ENCODE data around the gene NR4A3.

DNA sequence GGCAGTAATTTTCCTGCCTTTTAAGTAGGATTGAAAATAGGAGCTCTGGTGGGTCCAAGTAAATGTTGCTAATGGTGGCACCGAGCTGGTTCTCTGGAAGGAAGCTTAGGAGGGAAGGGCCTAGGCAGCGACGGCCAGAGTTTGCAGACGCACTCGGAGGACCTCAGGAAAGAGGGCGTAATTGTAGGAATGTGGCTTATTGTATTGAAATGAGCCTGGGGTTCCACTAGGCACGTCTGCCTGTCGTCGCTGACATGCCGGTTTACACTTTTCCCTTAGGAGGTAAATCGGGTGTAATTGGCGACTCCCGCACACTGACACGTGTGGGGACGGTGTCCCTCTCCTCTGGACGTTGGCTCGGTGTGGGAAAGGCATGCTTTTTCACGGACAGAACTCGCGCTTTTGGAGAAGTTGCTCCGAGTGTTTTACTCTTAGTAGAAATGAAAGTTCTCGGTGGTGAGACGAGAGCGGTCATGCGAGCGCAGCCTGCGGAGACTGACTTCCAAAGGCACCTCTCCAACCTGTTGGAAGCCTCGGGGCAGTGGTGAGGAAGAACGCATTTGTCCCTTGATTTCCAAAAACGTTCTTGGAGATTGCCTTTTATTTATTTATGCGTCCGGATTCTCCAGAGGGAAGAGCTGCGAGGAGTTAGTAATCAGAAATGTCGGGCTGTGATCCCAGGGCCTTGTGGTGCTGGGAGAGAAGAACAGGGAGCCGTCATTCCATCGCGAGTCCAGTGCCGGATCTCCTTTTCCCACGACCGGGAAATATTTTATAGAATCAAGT, 1.3 kb downstream of the NR4A3 start:
- TF ChIP-seq CTCF (optimal IDR thresholded peaks at IDR 0.05 in 1 of 3, IDR thresholded peaks at IDR 0.05 in 1 of 3, conservative IDR thresholded peaks at IDR 0.05 in 1 of 3; ENCODE audit: extremely low read depth in 1 of 3, insufficient read depth in 2 of 3, low read length in 3 of 3) (no peak), EZH2 (IDR thresholded peaks at IDR 0.05; ENCODE audit: low read length) (no peak)

All from keratinocyte (primary cell).